Measurements from ENCODE around the gene LRBA. TPM values are rescaled to one million over a fixed set of nuclear protein-coding genes. Genes with fewer than 3 reads are reported as not detected.

LRBA gene
- total and polyA plus RNA-seq, 2 of the 4 experiments (the other 2 are of a cell fraction), result 10.2 to 51.6 TPM

DNA sequence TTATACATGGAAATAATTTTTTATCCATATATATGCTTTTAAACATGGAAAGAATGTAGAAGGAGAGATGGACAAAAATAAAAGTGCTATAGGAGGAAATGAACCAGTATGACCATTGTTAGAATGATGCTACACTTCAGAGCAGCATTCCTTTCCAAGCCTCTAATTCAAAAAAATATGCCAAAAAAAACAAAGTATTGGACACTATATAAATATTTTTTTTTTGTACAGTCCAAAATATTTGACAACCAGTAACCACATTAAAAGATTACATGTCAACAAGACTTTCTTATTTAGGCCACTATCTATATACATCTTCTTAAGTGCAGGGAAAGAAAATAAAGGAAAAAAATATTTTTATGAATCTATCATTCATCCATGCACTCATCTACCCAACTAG, 198.6 kb downstream of the LRBA start:
- ATAC-seq (ENCODE audit: low read depth) (peak; percentile 65), DNase-seq (peak; percentile 39)
- no peaks in the 10 kb centered on the region for H3K27me3 ChIP-seq (ENCODE audit: control insufficient read depth, insufficient read depth, low read length)
- intact Hi-C loops (cut with micrococcal nuclease) (no loop called here), dilution Hi-C loops (cut with HindIII; ENCODE audit: low sequenced_read_pairs, unreplicated experiment) (no loop called here), in situ Hi-C loops (cut with MboI; ENCODE audit: low sequenced_read_pairs) (no loop called here)
- H3K4me3 ChIP-seq (ENCODE audit: insufficient read depth, low read depth, low read length), result no peak overlapping the region
- no peak overlapping the region for H2AK9ac ChIP-seq (replicated peaks; ENCODE audit: low read depth, low read length, poor library complexity)
- peaks cover 3% of the 10 kb centered on the region; the same call in 1 of the 2 replicates for H3K4me1 ChIP-seq (ENCODE audit: control insufficient read depth, insufficient read depth, low read length)
- no peak overlapping the region for H2BK20ac ChIP-seq (ENCODE audit: low read depth, low read length)
- H2BK15ac ChIP-seq (ENCODE audit: low read depth, low read length), result no peak overlapping the region
- no peak overlapping the region for H2AFZ ChIP-seq (replicated peaks; ENCODE audit: low read length, poor library complexity)
- H2AK5ac ChIP-seq (ENCODE audit: low read depth, low read length), result no peak overlapping the region
- no peaks in the 10 kb centered on the region for H3K36me3 ChIP-seq (ENCODE audit: control insufficient read depth, insufficient read depth, low read length)
- no peak for TF ChIP-seq BHLHE40 (IDR thresholded peaks at IDR 0.05; ENCODE audit: low read depth, low read length)
- TF ChIP-seq RFX5 (IDR thresholded peaks at IDR 0.05; ENCODE audit: low read depth, low read length), result no peak
- no peak for TF ChIP-seq POLR2A (IDR thresholded peaks at IDR 0.05; ENCODE audit: low read depth, low read length)
- TF ChIP-seq FOS (IDR thresholded peaks at IDR 0.05; ENCODE audit: low read depth, low read length), result no peak
- no peak for TF ChIP-seq RAD21 (IDR thresholded peaks at IDR 0.05; ENCODE audit: low read length)
- no peak for TF ChIP-seq MAFK (IDR thresholded peaks at IDR 0.05; ENCODE audit: low read depth, low read length)
- TF ChIP-seq NFE2L2 (IDR thresholded peaks at IDR 0.05; ENCODE audit: low read depth, low read length), result no peak
- TF ChIP-seq, protein P1, sequence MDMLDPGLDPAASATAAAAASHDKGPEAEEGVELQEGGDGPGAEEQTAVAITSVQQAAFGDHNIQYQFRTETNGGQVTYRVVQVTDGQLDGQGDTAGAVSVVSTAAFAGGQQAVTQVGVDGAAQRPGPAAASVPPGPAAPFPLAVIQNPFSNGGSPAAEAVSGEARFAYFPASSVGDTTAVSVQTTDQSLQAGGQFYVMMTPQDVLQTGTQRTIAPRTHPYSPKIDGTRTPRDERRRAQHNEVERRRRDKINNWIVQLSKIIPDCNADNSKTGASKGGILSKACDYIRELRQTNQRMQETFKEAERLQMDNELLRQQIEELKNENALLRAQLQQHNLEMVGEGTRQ (IDR thresholded peaks at IDR 0.05; ENCODE audit: low read depth, low read length), result no peak
- TF ChIP-seq CEBPB (IDR thresholded peaks at IDR 0.05; ENCODE audit: low read depth, low read length), result no peak
- TF ChIP-seq CHD1 (IDR thresholded peaks at IDR 0.05; ENCODE audit: low read depth, low read length), result no peak
- TF ChIP-seq, protein P2, sequence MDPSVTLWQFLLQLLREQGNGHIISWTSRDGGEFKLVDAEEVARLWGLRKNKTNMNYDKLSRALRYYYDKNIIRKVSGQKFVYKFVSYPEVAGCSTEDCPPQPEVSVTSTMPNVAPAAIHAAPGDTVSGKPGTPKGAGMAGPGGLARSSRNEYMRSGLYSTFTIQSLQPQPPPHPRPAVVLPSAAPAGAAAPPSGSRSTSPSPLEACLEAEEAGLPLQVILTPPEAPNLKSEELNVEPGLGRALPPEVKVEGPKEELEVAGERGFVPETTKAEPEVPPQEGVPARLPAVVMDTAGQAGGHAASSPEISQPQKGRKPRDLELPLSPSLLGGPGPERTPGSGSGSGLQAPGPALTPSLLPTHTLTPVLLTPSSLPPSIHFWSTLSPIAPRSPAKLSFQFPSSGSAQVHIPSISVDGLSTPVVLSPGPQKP (IDR thresholded peaks at IDR 0.05; ENCODE audit: borderline replicate concordance, low read depth, low read length), result no peak
- TF ChIP-seq SMC3 (IDR thresholded peaks at IDR 0.05; ENCODE audit: low read depth, low read length), result no peak
- TF ChIP-seq MAZ (IDR thresholded peaks at IDR 0.05; ENCODE audit: borderline replicate concordance, low read depth, low read length), result no peak
- no peak for TF ChIP-seq MXI1 (IDR thresholded peaks at IDR 0.05; ENCODE audit: borderline replicate concordance, low read depth, low read length)
- no peak for TF ChIP-seq RCOR1 (IDR thresholded peaks at IDR 0.05; ENCODE audit: insufficient replicate concordance, low read length)
- TF ChIP-seq CTCF (conservative IDR thresholded peaks at IDR 0.05; ENCODE audit: low read depth, low read length), result no peak
- no peaks in the 10 kb centered on the region for H3K9me1 ChIP-seq (ENCODE audit: insufficient read depth, low read length)
- no peak overlapping the region for H3K23ac ChIP-seq (ENCODE audit: low read depth, low read length)
- no peaks in the 10 kb centered on the region for H3K9me3 ChIP-seq (ENCODE audit: control insufficient read depth, insufficient read depth, low read length)
- H4K20me1 ChIP-seq (ENCODE audit: insufficient read depth, low read length), result no peaks in the 10 kb centered on the region
- BruUV-seq (replicated peaks), result no TSS peak
- no peak overlapping the region for H2BK120ac ChIP-seq (ENCODE audit: low read depth, low read length)
- H2BK5ac ChIP-seq (ENCODE audit: low read depth, low read length, poor library complexity, severe bottlenecking), result no peak overlapping the region
- ChIA-PET CTCF (no interaction called here), POLR2A (ENCODE audit: unreplicated experiment) (no interaction called here)
- no peak overlapping the region for H3K27ac ChIP-seq (ENCODE audit: insufficient read depth, low read length)
- H3K14ac ChIP-seq (replicated peaks; ENCODE audit: low read depth, low read length), result no peak overlapping the region
- no peak overlapping the region for H3K18ac ChIP-seq (ENCODE audit: low read depth, low read length)
- H3K4ac ChIP-seq (ENCODE audit: low read depth, low read length), result no peak overlapping the region
- no peak overlapping the region for H4K91ac ChIP-seq (ENCODE audit: insufficient read depth, low read depth, low read length)
- no peak overlapping the region for H3K56ac ChIP-seq (ENCODE audit: extremely low read depth, insufficient read depth, low read length)
- no peak overlapping the region for H3K9ac ChIP-seq (ENCODE audit: low read depth, low read length)
- H3K4me2 ChIP-seq (ENCODE audit: low read depth, low read length), result no peak overlapping the region
- no peak overlapping the region for H4K5ac ChIP-seq (ENCODE audit: low read depth, low read length)
- H4K8ac ChIP-seq (ENCODE audit: low read depth in 2 of 2, low read length in 2 of 2), result no peak overlapping the region
- no peaks in the 10 kb centered on the region for H3K79me1 ChIP-seq (ENCODE audit: low read depth in 1 of 2, low read length in 2 of 2)
